ENCODE data around the gene ZNF470.
A peak's percentile ranks its signal among the peaks of the same experiment; 100 is the strongest.

ZNF470 gene

DNA sequence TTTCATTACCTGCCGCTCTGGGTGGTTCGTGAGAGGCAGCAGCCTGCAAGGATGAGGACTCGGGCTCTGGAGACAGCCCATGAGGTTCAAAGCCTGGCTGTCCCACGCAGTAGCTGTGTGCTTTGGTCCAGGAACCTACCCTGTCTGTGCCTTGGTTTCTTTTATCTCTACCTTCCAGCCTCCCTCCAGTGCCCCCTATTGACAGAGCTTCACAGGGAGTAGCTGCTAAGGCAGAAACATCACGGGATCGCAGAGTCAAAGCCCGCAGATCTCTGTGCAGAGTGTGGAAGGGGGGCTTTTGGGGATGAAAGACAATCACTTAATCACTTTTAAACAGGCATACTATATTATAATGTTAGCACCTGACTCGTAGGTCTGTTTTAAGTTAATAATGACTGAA, 44.0 kb downstream of the ZNF470 start:
- DNase-seq: no peak

DNA sequence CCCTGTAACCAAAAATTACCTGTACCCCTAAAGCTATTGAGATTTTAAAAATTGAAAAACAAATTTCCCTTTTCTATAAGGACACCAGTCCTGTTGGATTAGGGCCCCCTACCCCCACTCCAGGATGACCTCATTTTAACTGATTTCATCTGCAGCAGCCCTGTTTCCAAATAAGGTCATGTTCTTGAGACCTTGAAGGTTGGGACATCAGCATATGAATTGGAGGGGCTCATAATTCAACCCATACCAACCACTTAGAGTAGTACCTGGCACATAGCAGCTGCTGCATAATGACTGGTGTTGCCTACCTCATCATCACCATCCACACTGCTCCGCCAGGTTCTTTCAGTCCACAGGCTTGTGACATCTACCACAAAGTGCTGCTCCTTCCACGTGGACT, 45.5 kb downstream of the ZNF470 start:
- no peak for DNase-seq

DNA sequence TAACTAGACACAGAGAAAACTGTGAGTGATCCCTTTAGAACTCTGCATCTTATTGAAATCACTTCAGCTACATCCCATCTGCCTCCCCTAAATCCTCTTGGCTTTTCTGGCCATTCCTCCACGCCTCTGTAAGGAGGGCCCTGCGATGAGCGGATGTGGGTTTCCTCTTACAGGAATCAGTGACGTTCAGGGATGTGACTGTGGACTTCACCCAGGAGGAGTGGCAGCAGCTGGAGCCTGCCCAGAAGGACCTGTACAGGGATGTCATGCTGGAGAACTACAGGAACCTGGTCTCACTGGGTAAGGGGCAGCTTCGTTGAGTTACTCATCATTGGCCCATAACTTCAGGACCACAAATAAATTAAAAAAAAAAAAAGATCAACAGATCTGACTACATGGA, 46.4 kb downstream of the ZNF470 start:
- DNase-seq: no peak

DNA sequence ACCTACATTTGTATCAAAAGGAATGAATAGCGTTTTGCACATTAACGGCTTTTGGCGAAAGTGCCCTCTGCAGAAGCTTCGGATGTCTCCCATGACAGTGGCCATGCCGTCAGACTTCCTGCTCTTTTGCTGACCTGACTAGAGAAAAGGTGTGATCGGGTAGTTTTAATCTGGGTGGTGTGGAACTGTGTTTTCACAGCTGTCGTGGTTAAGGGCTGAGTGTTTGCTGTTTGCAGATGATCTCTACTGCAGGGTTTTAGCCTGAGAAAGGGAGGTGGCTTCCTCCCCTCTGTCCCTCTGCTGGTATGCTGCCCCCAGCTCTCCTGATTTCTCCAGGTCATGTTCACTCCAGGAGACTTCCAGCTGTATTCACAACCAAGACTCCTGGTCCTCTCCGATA, 50.3 kb downstream of the ZNF470 start:
- peak; percentile 5 to 29 for DNase-seq

DNA sequence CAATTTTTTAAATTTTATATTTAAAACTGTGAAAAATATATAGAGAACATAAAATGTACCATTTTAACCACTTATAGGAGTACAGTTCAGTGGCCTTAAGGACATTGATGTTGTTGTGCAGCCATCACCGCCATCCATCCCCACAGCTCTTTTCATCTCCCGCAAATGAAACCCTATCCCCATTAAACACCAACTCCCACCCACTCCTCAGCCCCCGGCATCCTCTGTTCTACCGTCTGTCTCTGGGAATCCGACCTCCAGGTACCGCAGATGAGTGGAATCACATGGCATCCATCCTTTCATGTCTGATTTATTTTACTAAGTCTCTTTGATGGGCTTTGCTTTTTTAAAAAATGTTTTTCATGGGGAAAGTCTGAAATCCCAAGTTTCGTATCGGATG, 51.9 kb downstream of the ZNF470 start:
- DNase-seq: no peak

DNA sequence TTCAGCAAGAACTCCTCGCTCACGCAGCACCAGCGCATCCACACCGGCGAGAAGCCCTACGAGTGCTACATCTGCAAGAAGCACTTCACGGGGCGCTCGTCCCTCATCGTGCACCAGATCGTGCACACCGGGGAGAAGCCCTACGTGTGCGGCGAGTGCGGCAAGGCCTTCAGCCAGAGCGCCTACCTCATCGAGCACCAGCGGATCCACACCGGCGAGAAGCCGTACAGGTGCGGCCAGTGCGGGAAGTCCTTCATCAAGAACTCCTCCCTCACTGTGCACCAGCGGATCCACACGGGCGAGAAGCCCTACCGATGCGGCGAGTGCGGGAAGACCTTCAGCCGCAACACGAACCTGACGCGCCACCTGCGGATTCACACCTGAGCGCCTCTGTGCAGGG, 55.1 kb downstream of the ZNF470 start:
- no peak for DNase-seq

DNA sequence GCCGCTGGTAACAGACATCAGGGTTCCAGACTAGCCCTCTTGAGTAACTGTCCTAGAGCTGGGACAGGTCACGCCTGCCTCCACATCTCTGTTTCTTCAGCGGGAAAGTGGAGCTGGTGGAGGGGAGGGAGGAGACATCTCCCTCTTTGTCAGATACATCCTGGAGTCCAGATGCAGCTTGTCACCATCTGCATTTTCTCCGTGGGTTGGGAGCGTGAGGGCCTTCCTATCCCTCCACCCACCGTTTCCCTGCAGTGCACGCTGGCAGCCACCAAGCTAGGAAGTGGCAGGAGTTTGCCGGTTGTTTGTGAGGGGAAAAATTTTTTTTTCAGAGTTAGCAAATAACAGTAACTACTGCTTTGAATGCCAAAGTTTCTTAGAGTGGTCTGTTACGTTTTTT, 55.7 kb downstream of the ZNF470 start:
- no peak for DNase-seq

DNA sequence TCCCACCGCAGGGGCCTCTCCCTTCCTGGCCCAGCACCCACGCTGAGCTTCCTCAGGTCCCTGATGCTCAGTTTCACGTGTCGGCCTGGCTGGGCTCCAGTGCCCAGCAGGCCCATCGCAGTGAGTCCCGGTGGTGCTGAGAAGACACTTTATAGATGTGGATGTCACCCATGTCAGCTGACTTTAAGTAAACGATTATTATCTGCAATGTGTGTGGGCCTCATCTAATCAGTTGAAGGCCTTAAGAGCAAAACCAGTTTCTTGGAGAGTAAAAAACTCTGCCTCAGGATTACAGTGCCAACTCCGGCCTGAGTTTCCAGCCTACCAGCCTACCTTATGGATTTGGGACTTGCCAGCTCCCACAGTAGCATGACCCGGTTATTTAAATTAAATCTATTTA, 58.4 kb downstream of the ZNF470 start:
- DNase-seq: no peak

DNA sequence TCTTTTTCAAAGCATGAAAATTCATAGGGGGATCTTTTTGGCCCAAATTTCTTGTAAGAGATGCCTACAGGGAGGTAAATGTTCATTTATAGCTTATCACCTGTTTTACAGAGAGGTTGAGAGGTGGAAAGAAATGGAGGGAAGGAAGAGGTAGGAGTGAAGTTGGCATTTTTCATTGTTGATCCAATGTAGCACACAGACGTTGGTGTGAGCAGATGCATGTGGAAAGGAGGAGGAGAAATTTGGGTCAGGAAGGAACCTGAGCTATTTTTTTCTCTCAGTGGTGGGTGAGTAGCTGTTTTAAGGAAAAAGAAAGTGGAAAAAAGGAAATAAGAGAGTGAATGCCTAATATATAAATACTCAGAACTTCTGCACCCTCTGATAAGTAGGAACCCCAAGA, 65.8 kb downstream of the ZNF470 start:
- DNase-seq: no peak

DNA sequence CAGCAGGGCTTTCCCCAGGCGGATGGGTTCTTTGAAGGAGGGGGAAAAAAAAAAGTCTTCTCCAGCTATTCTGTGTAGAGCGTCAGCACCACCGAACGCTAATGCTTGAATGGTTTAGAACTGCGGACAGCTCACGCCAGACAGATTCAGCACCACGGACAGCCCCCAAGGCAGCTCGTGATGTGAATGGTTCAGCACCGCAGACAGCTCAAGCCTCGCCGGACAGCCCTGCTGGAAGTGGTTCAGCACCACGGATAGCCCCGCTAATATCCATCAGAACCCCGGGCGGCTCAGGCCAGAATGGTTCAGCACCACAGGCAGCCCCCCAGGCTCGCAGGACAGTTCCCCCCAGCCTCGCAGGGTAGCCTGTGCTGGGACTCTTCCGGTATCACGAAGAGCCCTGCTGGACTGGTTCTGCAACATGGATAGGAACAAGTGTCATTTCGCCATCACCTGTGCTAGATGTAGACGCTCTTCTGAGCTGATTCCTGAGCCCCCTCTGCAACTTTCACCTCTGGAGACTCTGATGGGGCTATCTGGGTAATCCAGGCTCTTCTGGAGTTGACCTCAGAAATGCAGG, 70.8 kb downstream of the ZNF470 start:
- no peak for DNase-seq
